ENCODE measurements around the gene FBXL16.

DNA sequence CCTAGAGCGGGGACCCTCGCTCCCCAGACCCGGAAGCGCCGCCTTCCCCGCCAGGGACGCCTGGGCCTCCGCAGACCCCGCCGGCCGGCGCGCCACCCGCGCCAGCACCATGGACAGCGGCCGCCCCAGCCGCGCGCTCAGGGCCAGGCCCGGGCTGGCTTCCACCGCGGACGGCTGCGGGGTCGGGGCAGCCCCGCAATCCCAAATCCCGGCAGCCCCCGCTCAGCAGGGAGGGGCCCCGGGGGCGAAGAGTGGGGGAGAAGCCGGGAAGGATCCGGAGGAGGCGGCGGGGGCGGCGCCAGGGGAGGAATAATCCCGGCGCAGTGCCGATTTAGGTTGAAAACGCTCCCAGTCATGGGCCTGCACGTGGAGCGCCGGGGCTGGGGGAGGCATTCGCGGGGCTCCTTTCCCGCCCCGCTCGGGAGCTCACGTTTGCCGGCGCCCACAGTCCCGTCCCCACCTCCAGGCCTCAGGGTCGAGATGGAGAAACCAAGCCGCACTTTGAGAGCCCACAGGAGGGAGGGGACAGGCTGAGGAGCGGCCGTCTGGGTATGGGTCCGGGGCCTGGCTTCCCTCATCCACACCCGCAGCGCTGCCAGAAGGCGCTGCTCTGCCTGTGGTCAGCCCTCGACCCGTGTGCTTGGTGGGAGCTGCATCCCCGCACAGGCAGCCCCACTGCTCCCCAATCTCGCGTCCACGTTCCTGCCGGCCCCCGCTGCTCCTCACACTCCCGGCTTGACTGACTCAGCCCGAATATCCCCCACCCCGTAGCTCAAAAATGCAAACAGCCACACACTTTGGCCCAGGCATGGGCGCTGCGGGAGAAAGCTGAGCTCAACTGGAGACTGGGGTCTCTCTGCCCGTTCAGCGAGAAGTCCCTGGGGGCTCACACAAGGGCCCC is 4.7 kb downstream of the FBXL16 start:
- TF ChIP-seq, protein P1, sequence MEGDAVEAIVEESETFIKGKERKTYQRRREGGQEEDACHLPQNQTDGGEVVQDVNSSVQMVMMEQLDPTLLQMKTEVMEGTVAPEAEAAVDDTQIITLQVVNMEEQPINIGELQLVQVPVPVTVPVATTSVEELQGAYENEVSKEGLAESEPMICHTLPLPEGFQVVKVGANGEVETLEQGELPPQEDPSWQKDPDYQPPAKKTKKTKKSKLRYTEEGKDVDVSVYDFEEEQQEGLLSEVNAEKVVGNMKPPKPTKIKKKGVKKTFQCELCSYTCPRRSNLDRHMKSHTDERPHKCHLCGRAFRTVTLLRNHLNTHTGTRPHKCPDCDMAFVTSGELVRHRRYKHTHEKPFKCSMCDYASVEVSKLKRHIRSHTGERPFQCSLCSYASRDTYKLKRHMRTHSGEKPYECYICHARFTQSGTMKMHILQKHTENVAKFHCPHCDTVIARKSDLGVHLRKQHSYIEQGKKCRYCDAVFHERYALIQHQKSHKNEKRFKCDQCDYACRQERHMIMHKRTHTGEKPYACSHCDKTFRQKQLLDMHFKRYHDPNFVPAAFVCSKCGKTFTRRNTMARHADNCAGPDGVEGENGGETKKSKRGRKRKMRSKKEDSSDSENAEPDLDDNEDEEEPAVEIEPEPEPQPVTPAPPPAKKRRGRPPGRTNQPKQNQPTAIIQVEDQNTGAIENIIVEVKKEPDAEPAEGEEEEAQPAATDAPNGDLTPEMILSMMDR (conservative IDR thresholded peaks at IDR 0.05 in 1 of 2, IDR thresholded peaks at IDR 0.05 in 1 of 2; ENCODE audit: low read depth in 1 of 2, low read length in 2 of 2), result no peak
- peak; percentile 60 for TF ChIP-seq EZH2 (IDR thresholded peaks at IDR 0.05; ENCODE audit: low read length, missing control alignments)
